ENCODE results near the gene UFD1. TPM values are rescaled to one million over a fixed set of nuclear protein-coding genes. Genes with fewer than 3 reads are reported as not detected.

UFD1 gene
- total and polyA plus RNA-seq, 2 of the 4 experiments (the other 2 are of a cell fraction) = 149 to 152 TPM

GRCh38 chr22:19470010-19470409 lies 9.0 kb downstream of the UFD1 start:
- Histone ChIP-seq H3K27ac (ENCODE audit: insufficient read depth, low read length) (no peak overlapping the region), H4K8ac (ENCODE audit: low read depth in 2 of 2, low read length in 2 of 2) (no peak overlapping the region), H2AFZ (replicated peaks; ENCODE audit: low read length, poor library complexity) (no peak overlapping the region), H3K9ac (ENCODE audit: low read depth, low read length) (no peak overlapping the region), H3K9me1 (ENCODE audit: insufficient read depth, low read length) (peaks cover 7% of the 10 kb centered on the region), H2AK9ac (replicated peaks; ENCODE audit: low read depth, low read length, poor library complexity) (no peak overlapping the region), H2BK5ac (ENCODE audit: low read depth, low read length, poor library complexity, severe bottlenecking) (no peak overlapping the region), H3K9me3 (ENCODE audit: control insufficient read depth, insufficient read depth, low read length) (no peaks in the 10 kb centered on the region), H2BK120ac (ENCODE audit: low read depth, low read length) (no peak overlapping the region), H2AK5ac (ENCODE audit: low read depth, low read length) (no peak overlapping the region), H4K20me1 (ENCODE audit: insufficient read depth, low read length) (peaks cover 38% of the 10 kb centered on the region), H3K27me3 (ENCODE audit: control insufficient read depth, insufficient read depth, low read length) (no peaks in the 10 kb centered on the region), H2BK15ac (ENCODE audit: low read depth, low read length) (no peak overlapping the region), H3K4me3 (ENCODE audit: insufficient read depth, low read depth, low read length) (no peak overlapping the region), H3K18ac (ENCODE audit: low read depth, low read length) (no peak overlapping the region), H3K23ac (ENCODE audit: low read depth, low read length) (no peak overlapping the region), H4K91ac (ENCODE audit: insufficient read depth, low read depth, low read length) (no peak overlapping the region), H2BK20ac (ENCODE audit: low read depth, low read length) (no peak overlapping the region), H3K56ac (ENCODE audit: extremely low read depth, insufficient read depth, low read length) (no peak overlapping the region), H3K36me3 (ENCODE audit: control insufficient read depth, insufficient read depth, low read length) (peaks cover 86% of the 10 kb centered on the region), H3K79me1 (ENCODE audit: low read depth in 1 of 2, low read length in 2 of 2) (peaks cover 19 to 54% of the 10 kb centered on the region in 2 experiments), H3K4me1 (ENCODE audit: control insufficient read depth, insufficient read depth, low read length) (no peaks in the 10 kb centered on the region), H3K14ac (replicated peaks; ENCODE audit: low read depth, low read length) (no peak overlapping the region), H3K4me2 (ENCODE audit: low read depth, low read length) (no peak overlapping the region), H3K4ac (ENCODE audit: low read depth, low read length) (no peak overlapping the region), H4K5ac (ENCODE audit: low read depth, low read length) (no peak overlapping the region)
- DNase-seq (no peak), ATAC-seq (ENCODE audit: low read depth) (no peak)
- WGBS, 2 experiments (ENCODE audit: extremely low coverage in 2 of 2, insufficient read length in 1 of 2) = 100% methylated on average over 1 of the region's 2 CpGs; no CpG with 5 or more reads in 1 of the 2 experiments
- TF ChIP-seq MXI1 (IDR thresholded peaks at IDR 0.05; ENCODE audit: borderline replicate concordance, low read depth, low read length) (no peak), CTCF (conservative IDR thresholded peaks at IDR 0.05; ENCODE audit: low read depth, low read length) (no peak), RFX5 (IDR thresholded peaks at IDR 0.05; ENCODE audit: low read depth, low read length) (no peak), POLR2A (IDR thresholded peaks at IDR 0.05; ENCODE audit: low read depth, low read length) (no peak), MAFK (IDR thresholded peaks at IDR 0.05; ENCODE audit: low read depth, low read length) (no peak), MAZ (IDR thresholded peaks at IDR 0.05; ENCODE audit: borderline replicate concordance, low read depth, low read length) (no peak), SMC3 (IDR thresholded peaks at IDR 0.05; ENCODE audit: low read depth, low read length) (no peak)
- in situ Hi-C loops (cut with MboI; ENCODE audit: low sequenced_read_pairs) (no loop called here), intact Hi-C loops (cut with micrococcal nuclease) (no loop called here), dilution Hi-C loops (cut with HindIII; ENCODE audit: low sequenced_read_pairs, unreplicated experiment) (no loop called here)
- ChIA-PET POLR2A (ENCODE audit: unreplicated experiment) (no interaction called here), CTCF (no interaction called here)
- no TSS peak for BruUV-seq (replicated peaks)
